Epithelial cell of proximal tubule (primary cell): ENCODE measurements around the gene SLC16A1. TPM values are rescaled to one million over a fixed set of nuclear protein-coding genes. Genes with fewer than 3 reads are reported as not detected.

ENCODE experiments used
- DNase-seq: peaks from one replicate; pipeline ENCODE4 v3.0.0-alpha.2; 2011; ENCODE audit warnings: low read depth
- H3K4me3 ChIP-seq: 2 replicates; pipeline ENCODE4 v1.5.1; 2011; ENCODE audit warnings: low read depth, mild to moderate bottlenecking, low read length
- total RNA-seq: library from RNA; depleted of rRNA; stranded (reverse); fragments of >200 nt; gene quantifications from 2 replicates; pipeline ENCODE4 v1.2.3, GENCODE V29; 2015
- TF ChIP-seq, protein P1 (sequence below): conservative IDR thresholded peaks from 2 replicates; pipeline ENCODE4 v1.5.1; 2012; ENCODE audit warnings: low read depth, mild to moderate bottlenecking, low read length

SLC16A1 gene
- total RNA-seq, 1 donor from 2014 or later: 61.4 TPM

DNA sequence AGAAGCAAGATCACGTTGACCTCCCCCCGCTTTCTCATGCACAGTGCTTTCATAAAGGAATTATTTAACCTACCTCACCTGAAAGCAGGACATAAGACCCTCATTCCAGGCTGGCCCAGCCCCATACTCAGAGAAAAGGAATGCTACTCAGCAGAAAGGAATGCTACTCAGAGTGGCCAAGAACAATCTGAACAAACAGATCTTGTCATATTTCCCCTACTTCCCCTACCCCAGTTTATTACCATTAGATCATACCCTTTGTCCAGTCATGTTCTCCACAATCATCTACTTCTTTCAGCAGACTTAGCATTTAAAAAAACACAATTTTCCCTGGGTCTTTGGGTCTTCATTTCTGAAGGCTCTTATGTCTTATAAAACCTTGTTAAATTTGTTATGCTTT is 89.8 kb downstream of the SLC16A1 start:
- H3K4me3 ChIP-seq: no peak overlapping the region
- TF ChIP-seq, protein P1, sequence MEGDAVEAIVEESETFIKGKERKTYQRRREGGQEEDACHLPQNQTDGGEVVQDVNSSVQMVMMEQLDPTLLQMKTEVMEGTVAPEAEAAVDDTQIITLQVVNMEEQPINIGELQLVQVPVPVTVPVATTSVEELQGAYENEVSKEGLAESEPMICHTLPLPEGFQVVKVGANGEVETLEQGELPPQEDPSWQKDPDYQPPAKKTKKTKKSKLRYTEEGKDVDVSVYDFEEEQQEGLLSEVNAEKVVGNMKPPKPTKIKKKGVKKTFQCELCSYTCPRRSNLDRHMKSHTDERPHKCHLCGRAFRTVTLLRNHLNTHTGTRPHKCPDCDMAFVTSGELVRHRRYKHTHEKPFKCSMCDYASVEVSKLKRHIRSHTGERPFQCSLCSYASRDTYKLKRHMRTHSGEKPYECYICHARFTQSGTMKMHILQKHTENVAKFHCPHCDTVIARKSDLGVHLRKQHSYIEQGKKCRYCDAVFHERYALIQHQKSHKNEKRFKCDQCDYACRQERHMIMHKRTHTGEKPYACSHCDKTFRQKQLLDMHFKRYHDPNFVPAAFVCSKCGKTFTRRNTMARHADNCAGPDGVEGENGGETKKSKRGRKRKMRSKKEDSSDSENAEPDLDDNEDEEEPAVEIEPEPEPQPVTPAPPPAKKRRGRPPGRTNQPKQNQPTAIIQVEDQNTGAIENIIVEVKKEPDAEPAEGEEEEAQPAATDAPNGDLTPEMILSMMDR: no peak
- peak; percentile 81 for DNase-seq

DNA sequence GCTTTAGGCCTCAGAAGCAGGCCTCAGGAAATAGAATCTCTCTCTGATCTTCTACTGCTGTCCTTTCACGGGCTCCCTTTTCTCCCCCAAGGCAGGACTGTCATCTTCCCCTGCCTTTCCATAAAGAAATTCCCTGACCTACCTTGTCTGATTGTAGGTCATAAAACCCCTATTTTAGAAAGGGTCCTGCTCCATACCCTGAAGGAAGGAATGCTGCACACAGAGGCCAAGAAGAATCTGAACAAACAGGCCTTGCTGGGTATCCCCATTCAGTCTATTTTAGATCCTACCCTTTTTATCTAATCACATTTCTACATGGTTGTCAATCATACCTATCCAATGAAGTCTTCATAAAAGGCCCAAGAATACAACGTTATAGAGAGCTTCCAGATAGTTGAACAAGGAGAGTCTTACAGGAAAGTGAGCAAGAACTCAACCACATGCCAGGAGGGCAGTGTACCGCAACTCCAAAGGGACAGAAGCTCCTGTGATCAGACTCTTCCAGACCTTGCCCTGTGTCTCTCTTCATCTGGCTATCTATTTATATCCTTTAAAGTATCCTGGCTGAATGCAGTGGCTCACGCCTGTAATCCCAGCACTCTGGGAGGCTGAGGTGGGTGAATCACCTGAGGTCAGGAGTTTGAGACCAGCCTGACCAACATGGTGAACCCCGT is 93.1 kb downstream of the SLC16A1 start:
- TF ChIP-seq, protein P1: no peak
- peak; percentile 69 for DNase-seq
- no peak overlapping the region for H3K4me3 ChIP-seq

Other genes starting within 250 kb of the SLC16A1 start
- gene RHOC, start 249.1 kb downstream of the SLC16A1 start, total RNA-seq: 766 and 1,011 TPM in 2 replicates
- 3.2 and 7.7 TPM in 2 replicates for gene PPM1J, start 240.9 kb downstream of the SLC16A1 start, total RNA-seq
- gene LRIG2, start 117.0 kb upstream of the SLC16A1 start, total RNA-seq: 3.9 and 4.4 TPM in 2 replicates